Astrocyte (in vitro differentiated cells and primary cell): ENCODE data around the gene SPOPL.

ENCODE experiments used
- EZH2 ChIP-seq: IDR thresholded peaks from 2 replicates; pipeline ENCODE4 v1.6.1; 2012; ENCODE audit warnings: mild to moderate bottlenecking, low read length, inconsistent platforms; ENCODE audit not compliant: insufficient read depth
- TF ChIP-seq, protein P1 (sequence below): IDR thresholded peaks from 2 replicates; pipeline ENCODE4 v1.5.1; 2011; ENCODE audit warnings: low read depth, mild to moderate bottlenecking, inconsistent platforms, low read length, moderate library complexity; ENCODE audit not compliant: insufficient read depth

DNA sequence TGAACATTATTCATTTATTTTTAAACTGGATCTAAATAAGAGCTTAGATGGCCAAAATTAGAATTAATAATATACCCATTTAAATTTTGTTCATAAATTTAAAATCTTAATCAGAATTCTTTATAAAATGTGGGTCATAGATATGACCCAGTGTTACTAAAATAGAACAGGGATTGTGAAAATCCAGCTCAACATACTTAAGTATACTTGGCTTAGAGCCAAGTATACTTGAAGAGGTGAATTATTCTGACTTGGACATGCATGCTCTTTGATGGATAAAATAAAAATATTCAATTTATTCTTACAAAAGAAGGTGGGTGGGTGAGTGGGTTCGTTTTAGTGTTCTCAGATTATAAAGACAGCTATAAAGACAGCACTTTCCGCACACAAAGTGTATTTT, 70.7 kb downstream of the SPOPL start:
- TF ChIP-seq EZH2, result no peak
- TF ChIP-seq, protein P1, sequence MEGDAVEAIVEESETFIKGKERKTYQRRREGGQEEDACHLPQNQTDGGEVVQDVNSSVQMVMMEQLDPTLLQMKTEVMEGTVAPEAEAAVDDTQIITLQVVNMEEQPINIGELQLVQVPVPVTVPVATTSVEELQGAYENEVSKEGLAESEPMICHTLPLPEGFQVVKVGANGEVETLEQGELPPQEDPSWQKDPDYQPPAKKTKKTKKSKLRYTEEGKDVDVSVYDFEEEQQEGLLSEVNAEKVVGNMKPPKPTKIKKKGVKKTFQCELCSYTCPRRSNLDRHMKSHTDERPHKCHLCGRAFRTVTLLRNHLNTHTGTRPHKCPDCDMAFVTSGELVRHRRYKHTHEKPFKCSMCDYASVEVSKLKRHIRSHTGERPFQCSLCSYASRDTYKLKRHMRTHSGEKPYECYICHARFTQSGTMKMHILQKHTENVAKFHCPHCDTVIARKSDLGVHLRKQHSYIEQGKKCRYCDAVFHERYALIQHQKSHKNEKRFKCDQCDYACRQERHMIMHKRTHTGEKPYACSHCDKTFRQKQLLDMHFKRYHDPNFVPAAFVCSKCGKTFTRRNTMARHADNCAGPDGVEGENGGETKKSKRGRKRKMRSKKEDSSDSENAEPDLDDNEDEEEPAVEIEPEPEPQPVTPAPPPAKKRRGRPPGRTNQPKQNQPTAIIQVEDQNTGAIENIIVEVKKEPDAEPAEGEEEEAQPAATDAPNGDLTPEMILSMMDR, result no peak
